ENCODE measurements around the gene HIVEP3. TPM values are rescaled to one million over a fixed set of nuclear protein-coding genes. Genes with fewer than 3 reads are reported as not detected.

Gene HIVEP3
- polyA plus RNA-seq, 1 of the 3 experiments (the other 2 are of a cell fraction), result 6.4 TPM

DNA sequence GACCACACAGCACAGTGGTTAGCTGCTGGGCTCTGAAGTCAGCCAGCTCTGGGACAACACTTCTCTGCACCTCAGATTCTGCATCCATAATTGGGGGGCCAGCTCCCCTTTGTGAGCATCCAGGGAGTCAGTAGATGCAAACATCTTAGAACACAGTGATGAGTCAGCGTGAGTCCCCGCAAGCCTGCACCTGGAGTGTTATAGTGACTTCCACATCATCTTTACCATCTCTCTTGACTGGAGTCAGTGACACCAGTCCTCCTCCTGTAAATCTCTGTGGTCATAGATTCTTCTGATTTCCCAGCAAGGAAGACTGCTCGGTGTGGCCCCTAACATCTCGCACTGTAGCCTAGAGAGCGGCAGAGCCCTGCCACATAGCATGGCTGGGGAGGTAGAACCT lies 420.3 kb downstream of the HIVEP3 start:
- no peaks in the 10 kb centered on the region for H4K20me1 ChIP-seq (ENCODE audit: insufficient read depth)
- TF ChIP-seq RXRA (IDR thresholded peaks at IDR 0.05; ENCODE audit: borderline replicate concordance, low read depth), result no peak
- no peak for TF ChIP-seq TAF1 (IDR thresholded peaks at IDR 0.05; ENCODE audit: borderline replicate concordance, low read depth, low read length)
- TF ChIP-seq REST (IDR thresholded peaks at IDR 0.05; ENCODE audit: low read depth, low read length), result no peak
- no peak for TF ChIP-seq POLR2AphosphoS5 (IDR thresholded peaks at IDR 0.05; ENCODE audit: low read depth, low read length)
- no peak for TF ChIP-seq JUND (IDR thresholded peaks at IDR 0.05)
- TF ChIP-seq NFIC (IDR thresholded peaks at IDR 0.05; ENCODE audit: borderline replicate concordance), result no peak
- TF ChIP-seq, protein P1, sequence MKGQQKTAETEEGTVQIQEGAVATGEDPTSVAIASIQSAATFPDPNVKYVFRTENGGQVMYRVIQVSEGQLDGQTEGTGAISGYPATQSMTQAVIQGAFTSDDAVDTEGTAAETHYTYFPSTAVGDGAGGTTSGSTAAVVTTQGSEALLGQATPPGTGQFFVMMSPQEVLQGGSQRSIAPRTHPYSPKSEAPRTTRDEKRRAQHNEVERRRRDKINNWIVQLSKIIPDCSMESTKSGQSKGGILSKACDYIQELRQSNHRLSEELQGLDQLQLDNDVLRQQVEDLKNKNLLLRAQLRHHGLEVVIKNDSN (IDR thresholded peaks at IDR 0.05; ENCODE audit: borderline replicate concordance, low read depth), result no peak
- no peak for TF ChIP-seq RAD21 (IDR thresholded peaks at IDR 0.05; ENCODE audit: low read length)
- TF ChIP-seq, protein P2, sequence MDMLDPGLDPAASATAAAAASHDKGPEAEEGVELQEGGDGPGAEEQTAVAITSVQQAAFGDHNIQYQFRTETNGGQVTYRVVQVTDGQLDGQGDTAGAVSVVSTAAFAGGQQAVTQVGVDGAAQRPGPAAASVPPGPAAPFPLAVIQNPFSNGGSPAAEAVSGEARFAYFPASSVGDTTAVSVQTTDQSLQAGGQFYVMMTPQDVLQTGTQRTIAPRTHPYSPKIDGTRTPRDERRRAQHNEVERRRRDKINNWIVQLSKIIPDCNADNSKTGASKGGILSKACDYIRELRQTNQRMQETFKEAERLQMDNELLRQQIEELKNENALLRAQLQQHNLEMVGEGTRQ (IDR thresholded peaks at IDR 0.05; ENCODE audit: borderline replicate concordance, low read depth, low read length), result no peak
- TF ChIP-seq NRF1 (IDR thresholded peaks at IDR 0.05; ENCODE audit: low read depth, low read length), result no peak
- no peak for TF ChIP-seq IRF3 (IDR thresholded peaks at IDR 0.05; ENCODE audit: low read depth, low read length)
- TF ChIP-seq RFX5 (IDR thresholded peaks at IDR 0.05; ENCODE audit: low read length), result no peak
- no peak for TF ChIP-seq GABPA (IDR thresholded peaks at IDR 0.05; ENCODE audit: low read depth)
- no peak for TF ChIP-seq EP300 (IDR thresholded peaks at IDR 0.05; ENCODE audit: borderline replicate concordance in 1 of 2, low read depth in 1 of 2, low read length in 1 of 2)
- TF ChIP-seq FOXM1 (IDR thresholded peaks at IDR 0.05; ENCODE audit: low read depth), result no peak
- no peak for TF ChIP-seq ELF1 (IDR thresholded peaks at IDR 0.05)
- TF ChIP-seq MXI1 (IDR thresholded peaks at IDR 0.05; ENCODE audit: low read depth, low read length), result no peak
- DNase-seq, result no peak
- CTCF ChIA-PET, result interaction anchor here (1.1 to 8.6 kb wide), 4 partner anchors 15 to 75 kb away, joined by 3 to 93 read pairs (median 8); partner anchors contain the start of gene EDN2
- no peak overlapping the region for H3K4me2 ChIP-seq
- no peaks in the 10 kb centered on the region for H3K79me2 ChIP-seq (ENCODE audit: insufficient read depth)
- H3K4me3 ChIP-seq (ENCODE audit: low read depth in 2 of 2, low read length in 1 of 2), result no peak overlapping the region
- H3K9me3 ChIP-seq, result no peaks in the 10 kb centered on the region
- no peaks in the 10 kb centered on the region for H3K9me2 ChIP-seq
- H3K9ac ChIP-seq, result no peak overlapping the region
- H3K27ac ChIP-seq (ENCODE audit: low read depth in 2 of 2, low read length in 1 of 2), result peak overlapping the region in 1 of 2 experiments; percentile 34; a peak in 1 of 4 replicates
- H3F3A ChIP-seq (replicated peaks; ENCODE audit: insufficient read depth), result peaks cover 6% of the 10 kb centered on the region
- peaks cover 22 to 63% of the 10 kb centered on the region in 2 experiments for H3K4me1 ChIP-seq (ENCODE audit: control insufficient read depth in 1 of 2, insufficient read depth in 2 of 2, low read depth in 1 of 2, low read length in 1 of 2)
- H3K27me3 ChIP-seq (ENCODE audit: insufficient read depth), result no peaks in the 10 kb centered on the region
- no peak overlapping the region for H2AFZ ChIP-seq (ENCODE audit: low read depth)
- POLR2A ChIA-PET, result no interaction called here
- WGBS (ENCODE audit: low lambda C conversion rate), result 79% methylated on average over 3 of the region's 5 CpGs
- no peaks in the 10 kb centered on the region for H3K36me3 ChIP-seq (replicated peaks in 1 of 2; ENCODE audit: control insufficient read depth in 1 of 2, insufficient read depth in 2 of 2, low read length in 1 of 2)
